ENCODE measurements around the gene CLEC2L. TPM values are rescaled to one million over a fixed set of nuclear protein-coding genes. Genes with fewer than 3 reads are reported as not detected.

Gene CLEC2L
- total RNA-seq, 2 donors from 2014 or later: 3.0 TPM; not detected in 1

GRCh38 chr7:139541600-139542307 lies 18.3 kb downstream of the CLEC2L start:
- 72% methylated on average over 21 of the region's 21 CpGs for WGBS
- intact Hi-C loops (cut with DNase I): no loop called here

GRCh38 chr7:139542308-139543151 lies 19.0 kb downstream of the CLEC2L start:
- no peaks in the 10 kb centered on the region for H3K36me3 ChIP-seq
- TF ChIP-seq POLR2AphosphoS5 (IDR thresholded peaks at IDR 0.05) (no peak), CTCF (IDR thresholded peaks at IDR 0.05) (no peak), POLR2A (IDR thresholded peaks at IDR 0.05) (no peak)
- no peak overlapping the region for H3K27ac ChIP-seq
- intact Hi-C loops (cut with DNase I): no loop called here
- H3K9me3 ChIP-seq: no peaks in the 10 kb centered on the region
- H3K4me3 ChIP-seq: no peak overlapping the region
- peaks cover 2% of the 10 kb centered on the region for H3K27me3 ChIP-seq (replicated peaks; ENCODE audit: insufficient read depth)
- WGBS: 98% methylated on average over 28 of the region's 28 CpGs
- no peaks in the 10 kb centered on the region for H3K4me1 ChIP-seq (replicated peaks)
- no peak for DNase-seq (ENCODE audit: low spot score)

More at GRCh38 chr7:139541600-139542307, 18.3 kb downstream of the CLEC2L start:
- Histone ChIP-seq H3K27ac (no peak overlapping the region), H3K4me3 (no peak overlapping the region), H3K27me3 (replicated peaks; ENCODE audit: insufficient read depth) (peaks cover 2% of the 10 kb centered on the region), H3K9me3 (no peaks in the 10 kb centered on the region), H3K36me3 (no peaks in the 10 kb centered on the region), H3K4me1 (replicated peaks) (no peaks in the 10 kb centered on the region)
- TF ChIP-seq POLR2AphosphoS5 (IDR thresholded peaks at IDR 0.05): no peak
- TF ChIP-seq POLR2A (IDR thresholded peaks at IDR 0.05): no peak
- no peak for DNase-seq (ENCODE audit: low spot score)

- WGBS: 80% methylated on average over 13 of the region's 18 CpGs
- TF ChIP-seq CTCF (IDR thresholded peaks at IDR 0.05): no peak
- TF ChIP-seq POLR2AphosphoS5 (IDR thresholded peaks at IDR 0.05): no peak
- TF ChIP-seq POLR2A (IDR thresholded peaks at IDR 0.05): no peak
- DNase-seq (ENCODE audit: low spot score): no peak
Measured at GRCh38 chr7:139543801-139544603, 20.5 kb downstream of the CLEC2L start.

GRCh38 chr7:139544645-139545044 lies 21.2 kb downstream of the CLEC2L start:
- 90% methylated on average over 11 of the region's 11 CpGs for WGBS
- no peak for TF ChIP-seq POLR2AphosphoS5 (IDR thresholded peaks at IDR 0.05)
- no peak for TF ChIP-seq CTCF (IDR thresholded peaks at IDR 0.05)
- TF ChIP-seq POLR2A (IDR thresholded peaks at IDR 0.05): no peak
- Histone ChIP-seq H3K27ac (no peak overlapping the region), H3K27me3 (replicated peaks; ENCODE audit: insufficient read depth) (peaks cover 2% of the 10 kb centered on the region), H3K4me1 (replicated peaks) (no peaks in the 10 kb centered on the region), H3K4me3 (no peak overlapping the region), H3K36me3 (no peaks in the 10 kb centered on the region), H3K9me3 (no peaks in the 10 kb centered on the region)
- intact Hi-C loops (cut with DNase I): no loop called here
- DNase-seq (ENCODE audit: low spot score): no peak

More at GRCh38 chr7:139543801-139544603, 20.5 kb downstream of the CLEC2L start:
- H3K27me3 ChIP-seq (replicated peaks; ENCODE audit: insufficient read depth): peaks cover 2% of the 10 kb centered on the region
- no peaks in the 10 kb centered on the region for H3K36me3 ChIP-seq
- H3K4me1 ChIP-seq (replicated peaks): no peaks in the 10 kb centered on the region
- no peak overlapping the region for H3K4me3 ChIP-seq
- intact Hi-C loops (cut with DNase I): no loop called here
- H3K9me3 ChIP-seq: no peaks in the 10 kb centered on the region
- no peak overlapping the region for H3K27ac ChIP-seq

All from prostate gland (tissue), 2 donors.